Measurements from ENCODE around the gene TNFSF13. TPM values are rescaled to one million over a fixed set of nuclear protein-coding genes. Genes with fewer than 3 reads are reported as not detected.
"Not testable (repeated sequence)": the region's sequence is repeated elsewhere in the genome, so short reads cannot be mapped to it uniquely, and the experiment has no call there.

TNFSF13 gene
- total RNA-seq, 1 donor from 2014 or later: 4.9 TPM

DNA sequence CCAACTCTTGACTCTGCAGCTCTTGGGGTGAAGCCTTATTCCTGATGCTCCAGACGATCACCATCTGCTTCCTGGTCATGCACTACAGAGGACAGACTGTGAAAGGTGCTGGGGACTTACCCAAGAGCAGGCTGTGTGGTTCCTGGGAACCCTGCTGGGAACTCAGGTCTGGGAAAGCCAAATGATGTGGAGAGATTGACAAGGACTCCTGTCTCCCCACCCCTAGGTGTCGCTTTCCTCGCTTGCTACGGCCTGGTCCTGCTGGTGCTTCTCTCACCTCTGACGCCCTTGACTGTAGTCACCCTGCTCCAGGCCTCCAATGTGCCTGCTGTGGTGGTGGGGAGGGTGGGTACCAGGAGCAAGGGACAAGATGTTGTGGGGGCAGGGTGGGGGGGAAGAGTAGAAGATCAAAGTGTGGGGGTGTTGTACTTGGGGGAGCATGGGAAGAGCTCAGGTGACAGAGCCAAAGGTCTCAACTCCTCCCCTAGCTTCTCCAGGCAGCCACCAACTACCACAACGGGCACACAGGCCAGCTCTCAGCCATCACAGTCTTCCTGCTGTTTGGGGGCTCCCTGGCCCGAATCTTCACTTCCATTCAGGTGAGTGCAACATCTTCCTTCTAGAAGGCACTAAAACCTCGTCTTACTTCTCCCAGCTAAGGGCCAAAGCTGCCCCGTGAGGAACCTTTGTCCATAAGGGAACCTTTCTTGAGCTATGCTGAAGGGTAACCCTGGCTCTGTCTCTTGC, 28.3 kb downstream of the TNFSF13 start:
- no peak for DNase-seq (ENCODE audit: low spot score)
- intact Hi-C loops (cut with DNase I): loop anchor here (5.0 kb wide), 1 partner anchor 40 kb away; the partner anchor contains the start of gene SAT2

DNA sequence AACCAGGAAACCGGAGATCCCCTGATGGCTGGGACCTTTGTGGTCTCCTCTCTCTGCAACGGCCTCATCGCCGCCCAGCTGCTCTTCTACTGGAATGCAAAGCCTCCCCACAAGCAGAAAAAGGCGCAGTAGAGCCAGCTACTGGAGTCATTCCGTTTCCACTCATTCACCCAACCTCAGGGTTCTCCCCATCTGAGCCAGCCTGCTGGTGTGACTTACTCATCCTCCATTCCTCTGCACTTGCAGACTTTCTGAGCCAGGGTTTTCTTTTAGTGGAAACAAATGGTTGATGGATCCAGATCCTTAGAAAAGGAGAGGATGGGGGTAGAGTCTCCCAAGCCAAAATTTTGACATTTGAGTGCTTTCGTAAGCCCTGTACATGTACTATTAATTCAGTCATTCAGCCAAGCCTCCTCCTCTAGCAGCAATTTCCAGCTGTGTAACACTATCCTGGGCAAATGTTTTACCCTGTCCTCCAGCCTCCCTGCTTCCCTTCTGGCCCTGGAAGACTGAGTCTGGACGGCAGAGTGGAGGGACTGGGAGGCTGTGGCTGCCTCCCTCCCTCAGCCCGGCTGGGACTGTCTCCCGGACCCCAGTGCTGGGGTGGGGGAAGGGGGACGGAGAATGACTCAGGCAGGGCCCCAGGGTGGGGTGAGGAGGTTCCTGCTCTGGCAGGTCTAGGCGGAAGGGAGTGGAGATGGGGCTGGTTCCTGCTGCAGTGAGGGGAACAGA, 29.0 kb downstream of the TNFSF13 start:
- DNase-seq (ENCODE audit: low spot score): no peak
- intact Hi-C loops (cut with DNase I): loop anchor here (5.0 kb wide), 1 partner anchor 40 kb away; the partner anchor contains the start of gene SAT2

DNA sequence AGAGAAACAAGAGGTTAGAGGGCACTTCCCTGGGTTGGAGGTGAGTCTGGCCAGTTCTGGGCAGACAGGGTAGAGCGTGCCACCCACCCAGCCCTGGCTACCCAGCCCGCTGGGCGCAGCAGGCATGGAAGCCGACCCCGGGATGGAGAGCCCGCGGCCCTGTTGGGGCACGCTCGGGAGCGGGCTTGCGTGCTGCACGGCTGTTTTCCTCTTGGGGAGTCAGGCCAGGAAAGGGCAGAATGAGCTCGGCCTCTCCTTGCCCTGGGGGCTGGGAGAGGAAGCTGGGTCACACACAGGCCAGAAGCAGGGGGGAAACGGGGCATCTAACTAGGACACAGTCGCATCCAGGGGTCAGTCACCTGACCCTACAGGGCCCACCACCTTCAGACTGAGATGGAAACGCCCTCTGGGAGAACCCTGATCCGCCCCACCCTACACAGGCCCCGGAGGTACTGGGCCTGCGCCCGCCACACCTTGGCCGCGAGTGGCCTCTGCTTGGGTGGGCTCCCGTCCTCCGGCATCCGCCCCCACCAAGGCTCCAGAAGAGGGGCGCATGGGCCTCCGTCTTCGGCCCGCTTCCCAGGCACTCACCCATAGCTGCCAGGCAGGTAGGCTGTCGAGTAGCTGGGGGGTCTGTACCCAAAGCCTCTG, 30.1 kb downstream of the TNFSF13 start:
- DNase-seq (ENCODE audit: low spot score): no peak
- intact Hi-C loops (cut with DNase I): loop anchor here (5.0 kb wide), 1 partner anchor 39 kb away; the partner anchor contains the start of gene SAT2

DNA sequence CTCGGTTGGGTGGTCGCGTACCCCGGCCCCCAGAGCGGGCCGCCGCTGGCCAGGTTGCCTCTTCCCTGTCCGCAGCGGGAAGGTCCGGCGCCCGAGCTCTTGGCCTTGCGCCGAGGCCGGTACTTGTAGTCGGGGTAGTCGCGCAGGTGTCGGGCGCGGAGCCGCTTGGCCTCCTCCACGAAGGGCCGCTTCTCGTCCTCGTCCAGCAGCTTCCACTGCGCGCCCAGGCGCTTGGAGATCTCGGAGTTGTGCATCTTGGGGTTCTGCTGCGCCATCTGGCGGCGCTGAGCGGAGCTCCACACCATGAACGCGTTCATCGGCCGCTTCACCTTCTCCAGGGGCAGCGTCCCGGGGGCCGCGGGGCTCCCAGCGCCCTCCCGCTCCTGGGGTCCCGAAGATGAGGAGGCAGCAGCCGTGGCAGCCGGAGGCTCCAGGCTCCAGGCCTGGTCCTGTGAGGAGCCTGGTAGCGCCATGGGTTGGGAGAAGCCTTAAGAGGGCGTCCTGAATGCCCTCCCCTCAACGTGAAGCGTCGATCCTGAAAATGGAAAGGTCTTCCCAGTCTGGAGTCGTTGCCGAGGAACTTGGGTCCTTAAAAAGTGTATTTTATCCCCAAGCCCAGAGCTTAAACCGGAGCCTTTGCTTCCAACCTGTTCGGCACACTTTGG, 30.8 kb downstream of the TNFSF13 start:
- DNase-seq (ENCODE audit: low spot score): peak; percentile 92
- intact Hi-C loops (cut with DNase I): loop anchor here (5.0 kb wide), 1 partner anchor 38 kb away; the partner anchor contains the start of gene SAT2

DNA sequence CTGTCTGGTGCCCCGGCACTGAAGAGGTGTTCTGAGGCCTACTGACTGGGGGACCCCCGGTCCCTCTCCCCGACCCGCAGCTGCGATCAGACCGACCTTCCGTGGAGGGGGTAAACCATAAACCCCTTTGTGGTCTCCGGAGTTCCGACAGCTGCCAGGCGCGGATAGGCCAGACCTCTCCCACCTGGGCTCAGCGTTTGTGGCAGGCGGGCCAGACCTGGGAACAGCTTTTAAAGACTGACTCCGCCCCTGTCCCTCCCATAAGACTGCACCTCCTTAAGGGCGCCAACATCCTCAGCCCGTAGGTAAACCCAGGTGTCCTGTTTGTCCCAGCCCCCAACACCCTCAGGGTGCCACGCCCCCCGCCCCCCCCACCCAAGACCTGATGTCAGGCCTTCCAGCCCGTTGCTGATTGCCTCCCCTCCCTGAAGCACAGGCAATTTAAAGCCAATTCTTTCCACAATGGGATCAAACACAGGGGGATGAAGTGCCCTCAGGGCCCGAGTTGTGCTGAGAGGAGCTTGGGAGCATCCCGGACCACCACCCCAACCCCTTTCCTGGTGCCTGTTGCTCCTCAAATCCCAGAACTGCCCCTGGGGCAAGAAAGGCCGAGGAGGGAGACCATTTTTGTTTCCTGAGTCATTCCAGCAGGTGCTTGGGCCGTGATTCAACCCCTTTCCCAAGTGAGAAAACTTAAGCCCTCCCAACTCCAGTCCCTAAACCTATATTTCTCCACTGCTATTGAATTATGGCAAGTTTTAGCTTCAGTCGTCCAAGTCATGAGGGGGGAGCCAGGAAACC, 31.5 kb downstream of the TNFSF13 start, which contains the start of gene SOX15:
Gene SOX15 (minus strand): TSS at position 204 of the 801 bp plus-strand sequence. CDS start 418 bp downstream, outside the sequence.
- DNase-seq (ENCODE audit: low spot score): no peak
- intact Hi-C loops (cut with DNase I): loop anchor here (5.0 kb wide), 1 partner anchor 37 kb away; the partner anchor contains the start of gene SAT2

DNA sequence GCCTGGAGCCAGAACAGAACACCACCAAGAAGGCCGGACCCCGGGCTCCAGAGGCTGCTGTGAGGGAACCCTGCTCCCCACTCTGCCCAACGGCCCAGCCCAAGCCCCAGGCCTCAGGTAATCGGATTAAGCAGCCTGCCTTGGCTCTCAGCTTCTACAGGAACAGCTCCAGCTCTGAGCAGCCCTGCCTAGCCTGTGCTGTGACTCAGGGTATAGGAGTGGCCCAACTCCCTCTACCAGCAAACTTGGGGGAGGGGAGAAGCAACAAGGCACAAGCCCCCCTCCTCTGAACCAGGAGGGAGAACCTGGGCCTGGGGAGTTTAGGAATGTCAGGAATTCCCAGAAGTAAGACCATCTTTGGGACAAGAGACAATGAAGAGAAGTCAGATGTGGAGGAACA, 32.2 kb downstream of the TNFSF13 start:
- no peak for DNase-seq (ENCODE audit: low spot score)

DNA sequence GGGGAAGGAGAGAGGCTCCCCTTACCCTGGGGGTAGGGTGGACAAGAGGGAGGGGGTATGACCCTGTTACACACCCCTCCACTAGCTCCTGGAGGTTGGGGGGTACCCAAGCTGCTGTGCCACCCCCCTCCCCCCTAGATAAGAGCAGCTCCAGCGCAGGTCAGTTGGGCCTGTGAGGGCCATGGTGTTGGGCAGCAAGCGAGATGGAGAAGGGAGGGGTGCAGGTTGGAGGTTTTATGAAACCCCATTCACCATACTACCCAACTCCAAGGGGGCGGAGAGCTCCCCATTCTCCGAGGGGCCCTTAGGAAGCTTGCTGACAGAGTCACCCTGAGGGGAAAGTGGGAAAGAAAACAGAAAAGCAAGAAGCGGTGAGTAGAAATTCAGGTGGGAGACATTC, 33.0 kb downstream of the TNFSF13 start:
- DNase-seq (ENCODE audit: low spot score): no peak
- intact Hi-C loops (cut with DNase I): no loop called here

More for the DNA sequence above, 32.2 kb downstream of the TNFSF13 start:
- intact Hi-C loops (cut with DNase I): no loop called here

DNA sequence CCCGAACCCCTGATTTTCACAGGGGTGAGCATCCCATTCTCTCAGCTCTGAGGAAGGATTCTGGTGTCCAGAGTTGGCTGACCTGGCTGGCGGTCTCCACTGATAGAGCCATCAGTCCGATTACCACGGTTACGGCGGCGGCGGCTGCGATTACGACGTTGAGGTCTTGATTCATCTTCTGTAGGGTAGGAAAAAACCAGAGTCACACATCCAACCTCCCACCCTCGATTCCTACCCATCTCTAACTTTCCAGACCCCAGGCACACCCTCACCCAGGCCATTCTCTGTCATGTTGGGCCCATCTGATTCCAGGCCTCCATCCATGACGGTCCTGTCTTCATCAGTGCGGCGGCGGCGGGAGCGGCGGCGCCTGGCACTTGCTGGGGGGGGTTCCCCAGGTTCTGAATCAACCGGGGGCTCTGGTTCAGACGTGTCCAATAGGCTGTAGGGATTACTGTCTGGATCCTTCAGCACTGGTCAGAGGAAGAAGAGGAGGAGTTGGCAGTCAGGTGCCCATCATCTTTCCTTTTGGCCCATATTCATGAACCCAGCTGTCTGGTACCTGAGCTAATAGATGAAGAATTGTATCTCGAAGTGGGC, 34.0 kb downstream of the TNFSF13 start:
- DNase-seq (ENCODE audit: low spot score): no peak
- intact Hi-C loops (cut with DNase I): no loop called here

DNA sequence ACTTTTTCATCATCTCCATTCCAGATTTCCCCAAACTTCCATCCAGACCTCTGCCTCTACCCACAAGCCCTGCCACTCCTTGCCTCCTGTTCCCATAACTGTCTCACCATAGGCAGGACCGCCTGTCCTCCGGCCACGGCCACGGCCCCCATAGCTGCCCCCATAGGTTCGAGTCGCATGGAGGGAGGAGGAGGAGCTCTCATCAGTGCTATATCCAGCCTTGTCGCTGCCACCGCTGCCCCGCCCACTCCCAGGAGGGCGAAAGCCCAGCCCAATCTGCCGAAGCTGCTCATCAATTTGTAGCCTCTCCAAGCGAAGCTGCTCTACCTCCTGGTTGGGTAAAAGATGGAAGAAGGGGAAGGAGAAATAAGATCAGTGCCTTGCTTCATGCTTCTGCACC, 34.7 kb downstream of the TNFSF13 start:
- intact Hi-C loops (cut with DNase I): no loop called here
- DNase-seq (ENCODE audit: low spot score): no peak

DNA sequence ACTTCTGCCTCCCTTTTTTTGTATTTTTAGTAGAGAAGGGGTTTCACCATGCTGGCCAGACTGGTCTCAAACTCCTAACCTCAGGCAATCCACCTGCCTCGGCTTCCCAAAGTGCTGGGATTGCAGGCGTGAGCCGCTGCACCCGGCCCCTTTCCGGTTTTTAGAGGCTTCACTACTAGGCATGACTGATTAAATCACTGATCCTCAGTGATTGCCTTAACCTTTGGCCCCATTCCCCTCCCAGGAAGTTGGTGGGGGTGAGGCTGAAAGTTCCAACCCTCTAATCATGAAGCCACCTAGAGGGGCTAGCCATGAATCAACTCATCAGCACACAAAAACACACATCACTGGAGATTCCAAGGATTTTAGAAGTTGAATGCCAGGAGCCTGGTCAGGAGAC, 39.0 kb downstream of the TNFSF13 start:
- DNase-seq (ENCODE audit: low spot score); intact Hi-C loops (cut with DNase I): not testable (repeated sequence)

DNA sequence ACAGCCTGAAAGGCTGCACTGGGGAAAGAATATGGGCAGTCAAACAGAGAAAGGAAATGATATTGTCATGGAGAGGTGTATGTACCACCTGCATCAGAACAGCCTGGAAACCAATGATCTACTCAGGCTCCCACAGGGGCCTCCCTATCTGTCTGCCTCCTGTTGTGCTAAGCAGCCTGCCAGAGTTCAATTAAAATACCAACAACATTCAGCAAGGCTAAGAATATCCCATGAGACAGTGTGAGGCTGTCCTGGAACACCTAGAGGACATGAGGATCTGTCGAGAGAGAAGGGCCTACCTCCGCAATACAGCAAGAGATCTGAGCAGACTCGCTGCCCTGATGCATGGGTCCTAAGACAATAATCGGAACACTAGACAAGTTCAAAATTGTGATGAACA, 47.7 kb downstream of the TNFSF13 start:
- no peak for DNase-seq (ENCODE audit: low spot score)

DNA sequence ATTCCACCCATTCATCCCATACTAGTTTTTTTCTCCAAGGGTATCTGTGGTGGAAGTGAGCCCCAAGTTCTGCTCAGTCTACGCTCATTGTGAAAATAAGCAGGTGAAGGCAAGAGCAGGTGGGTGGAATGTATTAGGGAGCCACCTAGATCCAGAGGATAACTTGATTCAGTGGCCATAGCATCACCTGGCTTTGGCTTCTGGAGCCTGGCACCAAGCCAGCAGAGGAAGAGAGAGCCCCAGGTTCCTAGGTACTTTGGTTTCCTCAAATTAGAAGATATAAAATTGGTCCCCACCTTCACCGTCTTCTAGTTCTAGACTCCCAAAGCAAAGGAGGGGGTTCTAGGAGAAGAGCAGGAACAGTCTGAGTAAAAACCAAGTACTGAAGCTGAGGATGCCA, 52.1 kb downstream of the TNFSF13 start:
- intact Hi-C loops (cut with DNase I): loop anchor here (5.0 kb wide), 1 partner anchor 77 kb away; the partner anchor contains the start of genes TP53 and WRAP53
- DNase-seq (ENCODE audit: low spot score): no peak

More for the DNA sequence above, 47.7 kb downstream of the TNFSF13 start:
- intact Hi-C loops (cut with DNase I): no loop called here

Other genes with a start within 250 kb of the TNFSF13 start
- gene GPS2, start 243.4 kb upstream of the TNFSF13 start, total RNA-seq: 49.0 TPM
- 29.9 TPM for gene NEURL4, start 229.4 kb upstream of the TNFSF13 start, total RNA-seq
- gene ACAP1, start 222.2 kb upstream of the TNFSF13 start, total RNA-seq: 16.4 TPM
- gene KCTD11, start 206.6 kb upstream of the TNFSF13 start, total RNA-seq: 9.6 TPM
- gene TMEM95, start 203.6 kb upstream of the TNFSF13 start, total RNA-seq: not detected
- 2.0 TPM for gene TNK1, start 177.7 kb upstream of the TNFSF13 start, total RNA-seq
- gene PLSCR3, start 164.2 kb upstream of the TNFSF13 start, total RNA-seq: 16.8 TPM
- gene TMEM256, start 154.7 kb upstream of the TNFSF13 start, total RNA-seq: 67.7 TPM
- gene NLGN2, start 150.9 kb upstream of the TNFSF13 start, total RNA-seq: 11.0 TPM
- gene SPEM1, start 138.4 kb upstream of the TNFSF13 start, total RNA-seq: not detected
- not detected for gene SPEM2, start 133.1 kb upstream of the TNFSF13 start, total RNA-seq
- gene SPEM3, start 129.9 kb upstream of the TNFSF13 start, total RNA-seq: not detected
- 2.6 TPM for gene TMEM102, start 123.3 kb upstream of the TNFSF13 start, total RNA-seq
- 3.9 TPM for gene FGF11, start 119.2 kb upstream of the TNFSF13 start, total RNA-seq
- gene CHRNB1, start 113.7 kb upstream of the TNFSF13 start, total RNA-seq: 9.9 TPM
- 69.4 TPM for gene ZBTB4, start 79.1 kb upstream of the TNFSF13 start, total RNA-seq
- gene SLC35G6, start 77.3 kb upstream of the TNFSF13 start, total RNA-seq: not detected
- 56.4 TPM for gene POLR2A, start 74.4 kb upstream of the TNFSF13 start, total RNA-seq
- 33.9 TPM for gene TNFSF12, start 9.7 kb upstream of the TNFSF13 start, total RNA-seq
- gene SENP3, start 3.2 kb downstream of the TNFSF13 start, total RNA-seq: 33.8 TPM
- gene CD68, start 20.9 kb downstream of the TNFSF13 start, total RNA-seq: 11.4 TPM
- gene MPDU1, start 25.1 kb downstream of the TNFSF13 start, total RNA-seq: 22.4 TPM
- 1.1 TPM for gene SOX15, start 31.3 kb downstream of the TNFSF13 start, total RNA-seq
- gene FXR2, start 56.1 kb downstream of the TNFSF13 start, total RNA-seq: 83.5 TPM
- gene SAT2, start 69.1 kb downstream of the TNFSF13 start, total RNA-seq: 60.3 TPM
- 0.62 TPM for gene SHBG, start 71.4 kb downstream of the TNFSF13 start, total RNA-seq
- 2.7 TPM for gene ATP1B2, start 92.2 kb downstream of the TNFSF13 start, total RNA-seq
- 17.5 TPM for gene TP53, start 128.7 kb downstream of the TNFSF13 start, total RNA-seq
- gene WRAP53, start 129.7 kb downstream of the TNFSF13 start, total RNA-seq: 3.2 TPM
- 0.78 TPM for gene EFNB3, start 146.5 kb downstream of the TNFSF13 start, total RNA-seq
- 0.16 TPM for gene DNAH2, start 159.0 kb downstream of the TNFSF13 start, total RNA-seq

All from cardiac septum (tissue), 1 donor.